HEK293 (cell line): ENCODE results near the gene SAMD11.

Source experiments
- CTCF ChIA-PET: fragments of 350-600 bp; formaldehyde crosslinking; extraction: SDS; loops from one replicate; lab custom pipeline; 2021; ENCODE audit warnings: antibody characterized with exemption; lab: Yijun Ruan, JAX
- POLR2A ChIA-PET: fragments of 300-600 bp; formaldehyde crosslinking; extraction: SDS; loops from one replicate; lab custom pipeline; 2020; ENCODE audit warnings: antibody characterized with exemption, inconsistent platforms; lab: Yijun Ruan, JAX
- H3K27ac ChIP-seq: fragments of 200-500 bp; sonication (Bioruptor generic); 2 replicates; pipeline ENCODE4 v1.5.1; 2014; ENCODE audit warnings: low read depth, low read length, control low read depth, inconsistent platforms; ENCODE audit errors: extremely low read depth
- H3K36me3 ChIP-seq, 2 experiments: fragments of 200-500 bp in 1 of 2; sonication (Bioruptor generic) in 1 of 2; 1 replicate in 1 of 2; 2 replicates in 1 of 2; pipeline ENCODE4 v1.5.1; 2014 to 2017; ENCODE audit warnings: inconsistent platforms in 2 of 2, low read length in 2 of 2; ENCODE audit not compliant: control insufficient read depth in 2 of 2, insufficient read depth in 1 of 2
- H3K4me1 ChIP-seq: fragments of 200-500 bp; sonication (Bioruptor generic); 2 replicates; pipeline ENCODE4 v1.5.1; 2014; ENCODE audit warnings: mild to moderate bottlenecking, low read length, inconsistent platforms; ENCODE audit not compliant: control insufficient read depth, insufficient read depth
- H3K4me3 ChIP-seq: 2 replicates; pipeline ENCODE4 v1.5.1; 2011; ENCODE audit warnings: low read depth, mild to moderate bottlenecking, control low read depth, low read length, moderate library complexity
- H3K9me3 ChIP-seq: fragments of 200-500 bp; sonication (Bioruptor generic); 2 replicates; pipeline ENCODE4 v1.5.1; 2014; ENCODE audit warnings: low read depth, low read length, inconsistent platforms; ENCODE audit not compliant: control insufficient read depth, insufficient read depth
- GLIS1 ChIP-seq: fragments of 450-650 bp; formaldehyde crosslinking; IDR thresholded peaks from 2 replicates; pipeline ENCODE4 v1.5.1; 2016; ENCODE audit warnings: missing biosample characterization, missing genetic modification characterization
- HOXD13 ChIP-seq: sonication (generic); formaldehyde crosslinking; IDR thresholded peaks from 2 replicates; pipeline ENCODE4 v1.8.0; 2022; ENCODE audit warnings: missing genetic modification reagents, borderline replicate concordance
- KLF1 ChIP-seq: fragments of 450-650 bp; formaldehyde crosslinking; IDR thresholded peaks from 2 replicates; pipeline ENCODE4 v1.5.1; 2016; ENCODE audit warnings: missing biosample characterization, missing genetic modification characterization
- KLF10 ChIP-seq: fragments of 450-650 bp; IDR thresholded peaks from 2 replicates; pipeline ENCODE4 v1.5.1; 2018; ENCODE audit warnings: missing biosample characterization, mild to moderate bottlenecking, missing genetic modification characterization
- KLF16 ChIP-seq: fragments of 450-650 bp; formaldehyde crosslinking; IDR thresholded peaks from 2 replicates; pipeline ENCODE4 v1.5.1; 2017; ENCODE audit warnings: missing biosample characterization, missing genetic modification characterization
- MZF1 ChIP-seq: fragments of 450-650 bp; formaldehyde crosslinking; IDR thresholded peaks from 2 replicates; pipeline ENCODE4 v1.5.1; 2017; ENCODE audit warnings: missing biosample characterization, missing genetic modification characterization, borderline replicate concordance
- ZEB2 ChIP-seq: fragments of 450-650 bp; formaldehyde crosslinking; IDR thresholded peaks from 2 replicates; pipeline ENCODE4 v1.5.1; 2016; ENCODE audit warnings: missing biosample characterization, missing genetic modification characterization
- ZFP41 ChIP-seq: fragments of 450-650 bp; formaldehyde crosslinking; IDR thresholded peaks from 2 replicates; pipeline ENCODE4 v1.5.1; 2016; ENCODE audit warnings: missing biosample characterization, missing genetic modification characterization, borderline replicate concordance
- ZNF132 ChIP-seq: fragments of 450-650 bp; formaldehyde crosslinking; IDR thresholded peaks from 2 replicates; pipeline ENCODE4 v1.5.1; 2017; ENCODE audit warnings: missing biosample characterization, missing genetic modification characterization, borderline replicate concordance
- ZNF16 ChIP-seq: fragments of 450-650 bp; formaldehyde crosslinking; IDR thresholded peaks from 2 replicates; pipeline ENCODE4 v1.5.1; 2016; ENCODE audit warnings: low read depth, missing biosample characterization, missing genetic modification characterization
- ZNF366 ChIP-seq: fragments of 450-650 bp; formaldehyde crosslinking; conservative IDR thresholded peaks from 2 replicates; pipeline ENCODE4 v1.5.1; 2016; ENCODE audit warnings: missing biosample characterization, missing genetic modification characterization
- ZNF529 ChIP-seq: fragments of 450-650 bp; formaldehyde crosslinking; IDR thresholded peaks from 2 replicates; pipeline ENCODE4 v1.5.1; 2017; ENCODE audit warnings: missing genetic modification characterization, missing biosample characterization; ENCODE audit not compliant: insufficient replicate concordance
- ZNF747 ChIP-seq: fragments of 450-650 bp; formaldehyde crosslinking; IDR thresholded peaks from 2 replicates; pipeline ENCODE4 v1.5.1; 2016; ENCODE audit warnings: missing biosample characterization, missing genetic modification characterization
- ZNF776 ChIP-seq: fragments of 450-650 bp; formaldehyde crosslinking; IDR thresholded peaks from 2 replicates; pipeline ENCODE4 v1.5.0; 2017; ENCODE audit warnings: missing biosample characterization, missing genetic modification characterization, borderline replicate concordance
- ZSCAN16 ChIP-seq: fragments of 450-650 bp; formaldehyde crosslinking; IDR thresholded peaks from 2 replicates; pipeline ENCODE4 v1.5.1; 2016; ENCODE audit warnings: missing biosample characterization, missing genetic modification characterization
- TF ChIP-seq, protein P1 (sequence below): fragments of 450-650 bp; formaldehyde crosslinking; optimal IDR thresholded peaks from 2 replicates; pipeline ENCODE3; 2016; ENCODE audit warnings: missing biosample characterization, mild to moderate bottlenecking, missing genetic modification characterization
- TF ChIP-seq, protein P2 (sequence below): fragments of 450-650 bp; formaldehyde crosslinking; IDR thresholded peaks from 2 replicates; pipeline ENCODE4 v1.5.1; 2016; ENCODE audit warnings: missing biosample characterization, missing genetic modification characterization
- TF ChIP-seq, protein P3 (sequence below): sonication (generic); formaldehyde crosslinking; IDR thresholded peaks from 2 replicates; pipeline ENCODE4 v1.8.1; 2022; ENCODE audit warnings: mild to moderate bottlenecking, moderate library complexity, missing genetic modification reagents
- TF ChIP-seq, protein P4 (sequence below): fragments of 450-650 bp; formaldehyde crosslinking; IDR thresholded peaks from 2 replicates; pipeline ENCODE4 v1.5.1; 2017; ENCODE audit warnings: missing biosample characterization, missing genetic modification characterization
- TF ChIP-seq, protein P5 (sequence below): fragments of 450-650 bp; formaldehyde crosslinking; IDR thresholded peaks from 2 replicates; pipeline ENCODE4; 2016; ENCODE audit warnings: missing biosample characterization, missing genetic modification characterization
- TF ChIP-seq, protein P6 (sequence below): fragments of 450-650 bp; formaldehyde crosslinking; IDR thresholded peaks from 2 replicates; pipeline ENCODE4 v1.5.1; 2016; ENCODE audit warnings: missing biosample characterization, missing genetic modification characterization, low read depth

SAMD11 gene

DNA sequence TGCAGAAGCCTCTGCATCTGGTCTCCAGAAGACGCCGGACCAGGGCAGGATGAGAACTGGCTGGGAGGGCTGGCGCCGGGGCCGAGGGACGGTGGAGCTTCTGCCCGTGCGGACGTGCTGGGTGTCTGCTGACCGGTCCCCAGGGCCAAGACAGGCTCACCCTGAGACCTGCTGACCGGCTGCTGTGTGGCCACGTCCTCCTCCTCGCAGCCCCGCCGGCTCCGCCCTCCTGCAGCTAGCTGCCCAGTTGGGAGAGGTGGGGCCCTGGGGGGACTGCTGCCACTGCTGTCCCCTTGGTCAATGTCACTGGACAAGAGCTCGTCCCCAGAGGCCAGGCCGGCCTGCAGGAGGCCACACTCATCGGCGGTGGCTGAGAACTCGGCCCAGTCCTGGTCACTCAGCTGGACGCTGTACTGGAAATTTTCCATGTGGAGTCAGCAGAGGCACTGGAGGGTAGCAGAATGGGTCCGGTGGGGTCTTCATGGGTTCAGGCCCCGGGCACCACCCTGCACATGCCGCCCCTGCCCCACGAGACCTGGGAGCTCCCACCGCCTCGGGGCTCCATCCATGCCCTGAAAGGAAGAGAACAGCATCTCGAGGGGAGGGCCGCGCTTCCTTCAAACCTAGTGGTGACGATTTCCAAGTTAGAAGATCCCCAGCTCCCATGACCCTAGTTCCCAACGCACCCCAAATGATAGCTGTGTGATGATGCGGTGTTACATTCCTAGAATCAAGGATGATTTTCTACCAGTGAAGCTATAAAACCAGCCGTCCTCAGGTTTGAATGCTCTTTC is 57.1 kb downstream of the SAMD11 start (continued):
- TF ChIP-seq KLF10 (tag by site-specific recombination) (no peak), ZNF132 (tag by site-specific recombination) (no peak), ZNF747 (tag by site-specific recombination) (no peak)
- TF ChIP-seq, protein P1, sequence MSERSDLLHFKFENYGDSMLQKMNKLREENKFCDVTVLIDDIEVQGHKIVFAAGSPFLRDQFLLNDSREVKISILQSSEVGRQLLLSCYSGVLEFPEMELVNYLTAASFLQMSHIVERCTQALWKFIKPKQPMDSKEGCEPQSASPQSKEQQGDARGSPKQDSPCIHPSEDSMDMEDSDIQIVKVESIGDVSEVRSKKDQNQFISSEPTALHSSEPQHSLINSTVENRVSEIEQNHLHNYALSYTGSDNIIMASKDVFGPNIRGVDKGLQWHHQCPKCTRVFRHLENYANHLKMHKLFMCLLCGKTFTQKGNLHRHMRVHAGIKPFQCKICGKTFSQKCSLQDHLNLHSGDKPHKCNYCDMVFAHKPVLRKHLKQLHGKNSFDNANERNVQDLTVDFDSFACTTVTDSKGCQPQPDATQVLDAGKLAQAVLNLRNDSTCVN (tag by site-specific recombination) = no peak
- TF ChIP-seq, protein P2, sequence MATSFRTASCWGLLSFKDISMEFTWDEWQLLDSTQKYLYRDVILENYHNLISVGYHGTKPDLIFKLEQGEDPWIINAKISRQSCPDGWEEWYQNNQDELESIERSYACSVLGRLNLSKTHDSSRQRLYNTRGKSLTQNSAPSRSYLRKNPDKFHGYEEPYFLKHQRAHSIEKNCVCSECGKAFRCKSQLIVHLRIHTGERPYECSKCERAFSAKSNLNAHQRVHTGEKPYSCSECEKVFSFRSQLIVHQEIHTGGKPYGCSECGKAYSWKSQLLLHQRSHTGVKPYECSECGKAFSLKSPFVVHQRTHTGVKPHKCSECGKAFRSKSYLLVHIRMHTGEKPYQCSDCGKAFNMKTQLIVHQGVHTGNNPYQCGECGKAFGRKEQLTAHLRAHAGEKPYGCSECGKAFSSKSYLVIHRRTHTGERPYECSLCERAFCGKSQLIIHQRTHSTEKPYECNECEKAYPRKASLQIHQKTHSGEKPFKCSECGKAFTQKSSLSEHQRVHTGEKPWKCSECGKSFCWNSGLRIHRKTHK (tag by site-specific recombination) = no peak

DNA sequence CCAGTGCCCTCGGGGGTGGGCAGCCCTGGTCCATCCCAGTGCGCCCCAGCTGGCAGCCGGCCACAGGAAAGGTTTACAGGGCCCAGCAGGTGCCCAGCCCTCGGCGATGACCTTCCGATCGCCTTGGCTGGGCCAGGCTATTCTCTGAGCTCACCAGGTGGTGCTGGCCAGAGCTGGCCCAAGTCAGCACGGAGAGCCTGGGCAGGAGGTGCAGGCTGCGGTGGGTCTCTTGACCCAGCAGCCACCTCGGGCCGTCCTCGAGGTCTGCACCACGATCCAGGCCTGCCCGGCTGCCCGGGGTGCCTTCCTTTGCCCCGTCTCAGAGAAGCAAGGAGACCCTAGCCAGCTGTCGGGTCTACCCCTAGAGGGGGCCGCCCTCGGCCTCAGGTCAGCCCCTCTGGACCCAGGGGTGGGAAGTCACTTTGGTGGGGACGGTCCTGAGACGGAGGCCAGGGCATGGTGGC is 57.8 kb downstream of the SAMD11 start:
- Histone ChIP-seq H3K4me1 (no peaks in the 10 kb centered on the region), H3K27ac (no peak overlapping the region), H3K9me3 (no peaks in the 10 kb centered on the region), H3K4me3 (no peak overlapping the region), H3K36me3 (no peaks in the 10 kb centered on the region)
- TF ChIP-seq ZSCAN16 (tag by site-specific recombination) (no peak), MZF1 (tag by site-specific recombination) (no peak), HOXD13 (CRISPR knock-in tag) (no peak), KLF10 (tag by site-specific recombination) (no peak), ZFP41 (tag by site-specific recombination) (no peak), KLF1 (tag by site-specific recombination) (no peak), GLIS1 (no peak), ZNF366 (tag by site-specific recombination) (no peak), ZEB2 (tag by site-specific recombination) (no peak), ZNF529 (tag by site-specific recombination) (no peak), ZNF16 (tag by site-specific recombination) (no peak), ZNF776 (tag by site-specific recombination) (no peak), KLF16 (tag by site-specific recombination) (no peak)
- TF ChIP-seq, protein P3, sequence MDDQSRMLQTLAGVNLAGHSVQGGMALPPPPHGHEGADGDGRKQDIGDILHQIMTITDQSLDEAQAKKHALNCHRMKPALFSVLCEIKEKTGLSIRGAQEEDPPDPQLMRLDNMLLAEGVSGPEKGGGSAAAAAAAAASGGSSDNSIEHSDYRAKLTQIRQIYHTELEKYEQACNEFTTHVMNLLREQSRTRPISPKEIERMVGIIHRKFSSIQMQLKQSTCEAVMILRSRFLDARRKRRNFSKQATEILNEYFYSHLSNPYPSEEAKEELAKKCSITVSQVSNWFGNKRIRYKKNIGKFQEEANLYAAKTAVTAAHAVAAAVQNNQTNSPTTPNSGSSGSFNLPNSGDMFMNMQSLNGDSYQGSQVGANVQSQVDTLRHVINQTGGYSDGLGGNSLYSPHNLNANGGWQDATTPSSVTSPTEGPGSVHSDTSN (CRISPR knock-in tag) = no peak
- TF ChIP-seq, protein P4, sequence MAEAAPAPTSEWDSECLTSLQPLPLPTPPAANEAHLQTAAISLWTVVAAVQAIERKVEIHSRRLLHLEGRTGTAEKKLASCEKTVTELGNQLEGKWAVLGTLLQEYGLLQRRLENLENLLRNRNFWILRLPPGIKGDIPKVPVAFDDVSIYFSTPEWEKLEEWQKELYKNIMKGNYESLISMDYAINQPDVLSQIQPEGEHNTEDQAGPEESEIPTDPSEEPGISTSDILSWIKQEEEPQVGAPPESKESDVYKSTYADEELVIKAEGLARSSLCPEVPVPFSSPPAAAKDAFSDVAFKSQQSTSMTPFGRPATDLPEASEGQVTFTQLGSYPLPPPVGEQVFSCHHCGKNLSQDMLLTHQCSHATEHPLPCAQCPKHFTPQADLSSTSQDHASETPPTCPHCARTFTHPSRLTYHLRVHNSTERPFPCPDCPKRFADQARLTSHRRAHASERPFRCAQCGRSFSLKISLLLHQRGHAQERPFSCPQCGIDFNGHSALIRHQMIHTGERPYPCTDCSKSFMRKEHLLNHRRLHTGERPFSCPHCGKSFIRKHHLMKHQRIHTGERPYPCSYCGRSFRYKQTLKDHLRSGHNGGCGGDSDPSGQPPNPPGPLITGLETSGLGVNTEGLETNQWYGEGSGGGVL (tag by site-specific recombination) = no peak
- TF ChIP-seq, protein P5, sequence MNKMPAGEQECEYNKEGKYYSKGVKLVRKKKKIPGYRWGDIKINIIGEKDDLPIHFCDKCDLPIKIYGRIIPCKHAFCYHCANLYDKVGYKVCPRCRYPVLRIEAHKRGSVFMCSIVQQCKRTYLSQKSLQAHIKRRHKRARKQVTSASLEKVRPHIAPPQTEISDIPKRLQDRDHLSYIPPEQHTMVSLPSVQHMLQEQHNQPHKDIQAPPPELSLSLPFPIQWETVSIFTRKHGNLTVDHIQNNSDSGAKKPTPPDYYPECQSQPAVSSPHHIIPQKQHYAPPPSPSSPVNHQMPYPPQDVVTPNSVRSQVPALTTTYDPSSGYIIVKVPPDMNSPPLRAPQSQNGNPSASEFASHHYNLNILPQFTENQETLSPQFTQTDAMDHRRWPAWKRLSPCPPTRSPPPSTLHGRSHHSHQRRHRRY (tag by site-specific recombination) = no peak
- TF ChIP-seq, protein P6, sequence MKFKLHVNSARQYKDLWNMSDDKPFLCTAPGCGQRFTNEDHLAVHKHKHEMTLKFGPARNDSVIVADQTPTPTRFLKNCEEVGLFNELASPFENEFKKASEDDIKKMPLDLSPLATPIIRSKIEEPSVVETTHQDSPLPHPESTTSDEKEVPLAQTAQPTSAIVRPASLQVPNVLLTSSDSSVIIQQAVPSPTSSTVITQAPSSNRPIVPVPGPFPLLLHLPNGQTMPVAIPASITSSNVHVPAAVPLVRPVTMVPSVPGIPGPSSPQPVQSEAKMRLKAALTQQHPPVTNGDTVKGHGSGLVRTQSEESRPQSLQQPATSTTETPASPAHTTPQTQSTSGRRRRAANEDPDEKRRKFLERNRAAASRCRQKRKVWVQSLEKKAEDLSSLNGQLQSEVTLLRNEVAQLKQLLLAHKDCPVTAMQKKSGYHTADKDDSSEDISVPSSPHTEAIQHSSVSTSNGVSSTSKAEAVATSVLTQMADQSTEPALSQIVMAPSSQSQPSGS (tag by site-specific recombination) = no peak
- POLR2A ChIA-PET = interaction anchor here (1.1 to 1.3 kb wide), 3 partner anchors 9 to 42 kb away, joined by 3 to 5 read pairs (median 3); no protein-coding TSS in a partner anchor
- CTCF ChIA-PET = interaction anchor here (0.6 to 3.0 kb wide), 3 partner anchors 20 to 310 kb away, joined by 3 to 15 read pairs (median 4); no protein-coding TSS in a partner anchor
